ENCODE measurements around the gene PAK1. TPM values are rescaled to one million over a fixed set of nuclear protein-coding genes. Genes with fewer than 3 reads are reported as not detected.

The PAK1 gene
- total RNA-seq, 1 donor from 2014 or later, result 7.7 TPM

DNA sequence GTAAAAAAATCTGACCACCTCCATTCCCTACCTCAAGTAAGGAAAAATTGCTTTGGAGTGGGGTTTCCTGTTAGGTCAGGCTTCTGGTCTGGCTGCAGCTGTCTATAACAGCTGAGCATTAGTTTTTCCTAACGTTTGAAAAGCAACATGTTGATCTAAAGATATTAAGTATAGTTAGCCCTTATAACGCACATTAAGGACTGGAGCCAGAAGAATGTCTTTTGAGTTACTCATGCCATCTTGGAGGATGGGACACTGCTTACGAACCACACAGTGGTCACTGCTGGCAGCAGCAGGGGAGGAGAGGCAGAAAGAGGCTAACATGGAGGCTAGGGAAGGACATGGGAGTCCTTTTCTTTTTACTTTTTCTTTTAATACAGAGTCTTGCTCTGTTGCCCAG is 128.3 kb downstream of the PAK1 start:
- no peak for DNase-seq
- no peak overlapping the region for H3K4me3 ChIP-seq
- no peaks in the 10 kb centered on the region for H3K4me1 ChIP-seq
- H3K36me3 ChIP-seq, result no peaks in the 10 kb centered on the region
- intact Hi-C loops (cut with micrococcal nuclease), result no loop called here
- H3K27me3 ChIP-seq (ENCODE audit: low read depth), result no peaks in the 10 kb centered on the region
- H3K27ac ChIP-seq (replicated peaks), result no peak overlapping the region
- no peaks in the 10 kb centered on the region for H3K9me3 ChIP-seq (replicated peaks)
- TF ChIP-seq, protein P1, sequence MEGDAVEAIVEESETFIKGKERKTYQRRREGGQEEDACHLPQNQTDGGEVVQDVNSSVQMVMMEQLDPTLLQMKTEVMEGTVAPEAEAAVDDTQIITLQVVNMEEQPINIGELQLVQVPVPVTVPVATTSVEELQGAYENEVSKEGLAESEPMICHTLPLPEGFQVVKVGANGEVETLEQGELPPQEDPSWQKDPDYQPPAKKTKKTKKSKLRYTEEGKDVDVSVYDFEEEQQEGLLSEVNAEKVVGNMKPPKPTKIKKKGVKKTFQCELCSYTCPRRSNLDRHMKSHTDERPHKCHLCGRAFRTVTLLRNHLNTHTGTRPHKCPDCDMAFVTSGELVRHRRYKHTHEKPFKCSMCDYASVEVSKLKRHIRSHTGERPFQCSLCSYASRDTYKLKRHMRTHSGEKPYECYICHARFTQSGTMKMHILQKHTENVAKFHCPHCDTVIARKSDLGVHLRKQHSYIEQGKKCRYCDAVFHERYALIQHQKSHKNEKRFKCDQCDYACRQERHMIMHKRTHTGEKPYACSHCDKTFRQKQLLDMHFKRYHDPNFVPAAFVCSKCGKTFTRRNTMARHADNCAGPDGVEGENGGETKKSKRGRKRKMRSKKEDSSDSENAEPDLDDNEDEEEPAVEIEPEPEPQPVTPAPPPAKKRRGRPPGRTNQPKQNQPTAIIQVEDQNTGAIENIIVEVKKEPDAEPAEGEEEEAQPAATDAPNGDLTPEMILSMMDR (IDR thresholded peaks at IDR 0.05; ENCODE audit: borderline replicate concordance), result no peak

DNA sequence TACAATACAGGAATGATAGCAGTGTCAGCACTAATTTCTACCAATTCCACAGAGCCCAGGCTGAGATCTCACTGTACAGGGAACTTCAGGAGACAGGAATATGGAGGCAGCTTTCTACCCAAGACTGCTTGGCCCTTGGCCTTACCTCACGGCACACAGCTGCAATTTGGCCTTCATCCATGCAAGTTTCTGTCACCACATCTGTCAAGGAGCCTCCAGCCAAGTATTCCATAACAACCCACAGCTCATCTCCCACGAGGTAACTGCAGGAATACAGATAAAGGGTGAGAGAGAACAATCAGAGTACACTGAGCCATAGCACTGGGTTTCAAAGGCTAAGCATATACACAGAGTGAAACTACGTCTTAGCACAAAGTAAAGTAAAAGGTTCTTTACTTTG is 133.4 kb downstream of the PAK1 start:
- no peaks in the 10 kb centered on the region for H3K4me1 ChIP-seq
- no peak overlapping the region for H3K4me3 ChIP-seq
- intact Hi-C loops (cut with micrococcal nuclease), result no loop called here
- H3K36me3 ChIP-seq, result peaks cover 9% of the 10 kb centered on the region
- DNase-seq, result no peak
- no peaks in the 10 kb centered on the region for H3K9me3 ChIP-seq (replicated peaks)
- H3K27me3 ChIP-seq (ENCODE audit: low read depth), result no peaks in the 10 kb centered on the region
- no peak overlapping the region for H3K27ac ChIP-seq (replicated peaks)
- TF ChIP-seq, protein P1 (IDR thresholded peaks at IDR 0.05; ENCODE audit: borderline replicate concordance), result no peak

DNA sequence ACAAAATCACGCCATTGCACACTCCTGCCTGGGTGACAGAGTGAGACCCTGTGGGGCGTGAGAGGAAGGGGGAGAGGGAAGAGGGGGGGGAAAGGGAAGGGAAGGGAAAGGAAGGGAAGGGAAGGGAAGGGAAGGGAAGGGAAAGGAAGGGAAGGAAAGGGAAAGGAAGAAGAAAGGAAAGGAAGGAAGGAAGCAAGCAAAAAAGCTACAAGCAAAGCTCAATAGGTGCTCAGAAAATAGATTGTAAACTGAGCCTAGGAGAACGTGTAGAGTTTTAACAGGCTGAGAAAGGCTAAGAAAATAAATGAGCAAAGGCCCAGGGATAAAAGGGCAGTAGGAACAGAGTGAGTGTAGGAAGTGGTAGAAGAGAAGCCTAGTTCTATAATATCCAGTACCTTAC is 141.6 kb downstream of the PAK1 start:
- TF ChIP-seq, protein P1 (IDR thresholded peaks at IDR 0.05; ENCODE audit: borderline replicate concordance), result no peak
- intact Hi-C loops (cut with micrococcal nuclease), result no loop called here
- Histone ChIP-seq H3K36me3 (peaks cover 9% of the 10 kb centered on the region), H3K4me1 (no peaks in the 10 kb centered on the region), H3K27ac (replicated peaks) (no peak overlapping the region), H3K27me3 (ENCODE audit: low read depth) (no peaks in the 10 kb centered on the region), H3K9me3 (replicated peaks) (peaks cover 18% of the 10 kb centered on the region), H3K4me3 (no peak overlapping the region)
- DNase-seq, result no peak

DNA sequence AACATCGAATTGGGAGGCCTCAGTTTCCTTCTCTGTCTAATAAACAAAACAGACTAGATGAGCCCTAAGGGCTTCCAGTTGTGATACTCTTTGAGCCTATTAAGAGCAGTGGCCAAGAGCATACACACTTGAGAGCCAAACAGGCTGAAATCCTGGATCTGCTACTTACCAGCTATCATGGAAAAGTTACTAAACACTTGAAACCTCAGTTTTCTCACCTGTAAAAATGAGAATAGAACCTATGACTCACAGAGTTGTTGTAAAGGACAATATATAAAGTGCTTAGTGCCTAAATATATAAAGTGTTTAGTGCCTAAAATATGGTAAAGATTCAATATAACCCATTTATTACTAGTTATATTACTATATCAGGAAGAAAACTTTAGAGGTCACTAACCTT is 148.7 kb downstream of the PAK1 start:
- peaks cover 4% of the 10 kb centered on the region for H3K4me1 ChIP-seq
- H3K36me3 ChIP-seq, result peaks cover 8% of the 10 kb centered on the region
- H3K27ac ChIP-seq (replicated peaks), result no peak overlapping the region
- no peak overlapping the region for H3K4me3 ChIP-seq
- intact Hi-C loops (cut with micrococcal nuclease), result no loop called here
- H3K27me3 ChIP-seq (ENCODE audit: low read depth), result no peaks in the 10 kb centered on the region
- peaks cover 5% of the 10 kb centered on the region for H3K9me3 ChIP-seq (replicated peaks)
- no peak for DNase-seq
- TF ChIP-seq, protein P1 (IDR thresholded peaks at IDR 0.05; ENCODE audit: borderline replicate concordance), result no peak

DNA sequence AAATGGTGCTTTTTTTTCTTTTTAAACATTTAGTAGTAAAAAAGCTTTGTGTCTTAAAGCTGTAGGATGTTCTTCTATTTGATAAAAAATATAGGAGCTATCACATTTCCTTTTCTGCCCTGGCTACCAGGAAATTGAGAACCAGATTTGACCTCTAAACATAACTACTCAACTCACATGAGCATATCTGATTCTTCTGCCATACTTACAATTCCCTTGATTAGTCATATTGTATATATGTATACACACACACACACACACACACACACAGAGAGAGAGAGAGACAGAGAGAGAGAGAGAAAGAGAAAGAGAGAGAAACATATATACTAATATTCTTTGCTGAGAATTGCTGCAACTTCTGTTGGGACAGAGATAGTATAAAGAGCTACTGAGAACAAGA is 149.4 kb downstream of the PAK1 start:
- H3K4me3 ChIP-seq, result no peak overlapping the region
- intact Hi-C loops (cut with micrococcal nuclease), result no loop called here
- no peak for DNase-seq
- peaks cover 3% of the 10 kb centered on the region for H3K9me3 ChIP-seq (replicated peaks)
- no peaks in the 10 kb centered on the region for H3K27me3 ChIP-seq (ENCODE audit: low read depth)
- TF ChIP-seq, protein P1 (IDR thresholded peaks at IDR 0.05; ENCODE audit: borderline replicate concordance), result no peak
- no peak overlapping the region for H3K27ac ChIP-seq (replicated peaks)
- H3K36me3 ChIP-seq, result peaks cover 8% of the 10 kb centered on the region
- peaks cover 4% of the 10 kb centered on the region for H3K4me1 ChIP-seq

Measured in left ventricle myocardium inferior (tissue), 1 donor.